ENCODE results near the gene ACOT2.
"Not testable (repeated sequence)": the region's sequence is repeated elsewhere in the genome, so short reads cannot be mapped to it uniquely, and the experiment has no call there.

The ACOT2 gene, protein sequence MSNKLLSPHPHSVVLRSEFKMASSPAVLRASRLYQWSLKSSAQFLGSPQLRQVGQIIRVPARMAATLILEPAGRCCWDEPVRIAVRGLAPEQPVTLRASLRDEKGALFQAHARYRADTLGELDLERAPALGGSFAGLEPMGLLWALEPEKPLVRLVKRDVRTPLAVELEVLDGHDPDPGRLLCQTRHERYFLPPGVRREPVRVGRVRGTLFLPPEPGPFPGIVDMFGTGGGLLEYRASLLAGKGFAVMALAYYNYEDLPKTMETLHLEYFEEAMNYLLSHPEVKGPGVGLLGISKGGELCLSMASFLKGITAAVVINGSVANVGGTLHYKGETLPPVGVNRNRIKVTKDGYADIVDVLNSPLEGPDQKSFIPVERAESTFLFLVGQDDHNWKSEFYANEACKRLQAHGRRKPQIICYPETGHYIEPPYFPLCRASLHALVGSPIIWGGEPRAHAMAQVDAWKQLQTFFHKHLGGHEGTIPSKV

DNA sequence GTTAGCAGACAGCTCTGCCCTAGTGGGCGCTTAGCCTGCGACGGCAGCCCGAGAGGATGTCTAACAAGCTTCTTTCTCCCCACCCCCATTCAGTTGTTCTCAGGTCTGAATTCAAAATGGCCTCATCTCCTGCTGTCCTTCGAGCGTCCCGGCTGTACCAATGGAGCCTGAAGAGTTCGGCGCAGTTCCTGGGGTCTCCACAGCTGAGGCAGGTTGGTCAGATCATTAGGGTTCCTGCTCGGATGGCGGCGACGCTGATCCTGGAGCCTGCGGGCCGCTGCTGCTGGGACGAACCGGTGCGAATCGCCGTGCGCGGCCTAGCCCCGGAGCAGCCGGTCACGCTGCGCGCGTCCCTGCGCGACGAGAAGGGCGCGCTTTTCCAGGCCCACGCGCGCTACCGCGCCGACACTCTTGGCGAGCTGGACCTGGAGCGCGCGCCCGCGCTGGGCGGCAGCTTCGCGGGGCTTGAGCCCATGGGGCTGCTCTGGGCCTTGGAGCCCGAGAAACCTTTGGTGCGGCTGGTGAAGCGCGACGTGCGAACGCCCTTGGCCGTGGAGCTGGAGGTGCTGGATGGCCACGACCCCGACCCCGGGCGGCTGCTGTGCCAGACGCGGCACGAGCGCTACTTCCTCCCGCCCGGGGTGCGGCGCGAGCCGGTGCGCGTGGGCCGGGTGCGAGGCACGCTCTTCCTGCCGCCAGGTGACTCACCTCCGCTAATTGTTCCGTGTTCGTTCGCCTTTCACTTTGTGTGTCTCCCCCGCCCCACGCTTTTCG is at the start of gene ACOT2:
Gene ACOT2, plus strand, starts transcription at position 29 of the 774 bp plus-strand sequence. Its CDS starts 28 bp downstream, at position 57.
- H3K4me3 ChIP-seq (ENCODE audit: low read depth, low read length), result peak within 1 kb of the TSS; percentile 81
- DNase-seq (ENCODE audit: low read depth), result peak; percentile 93

DNA sequence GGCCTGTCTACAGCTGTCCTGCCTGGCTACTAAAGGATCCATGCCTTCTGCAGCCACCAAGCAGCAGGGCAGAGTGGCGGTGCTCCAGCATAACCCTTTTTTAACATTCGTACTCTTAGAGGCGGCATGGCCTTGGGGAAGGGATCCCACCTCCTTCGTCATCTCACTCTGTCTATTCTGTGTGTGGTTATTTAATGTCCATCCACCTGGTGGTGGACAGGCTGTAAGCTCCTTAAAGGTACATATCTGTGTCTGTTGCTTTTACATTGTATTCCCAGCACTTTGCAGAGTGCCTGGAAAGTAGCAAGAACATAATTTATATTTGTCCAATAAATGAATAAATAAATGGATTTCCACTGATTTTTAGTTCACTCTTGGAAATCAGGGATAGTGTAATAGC is 47.8 kb upstream of the ACOT2 start:
- TF ChIP-seq, protein P1, sequence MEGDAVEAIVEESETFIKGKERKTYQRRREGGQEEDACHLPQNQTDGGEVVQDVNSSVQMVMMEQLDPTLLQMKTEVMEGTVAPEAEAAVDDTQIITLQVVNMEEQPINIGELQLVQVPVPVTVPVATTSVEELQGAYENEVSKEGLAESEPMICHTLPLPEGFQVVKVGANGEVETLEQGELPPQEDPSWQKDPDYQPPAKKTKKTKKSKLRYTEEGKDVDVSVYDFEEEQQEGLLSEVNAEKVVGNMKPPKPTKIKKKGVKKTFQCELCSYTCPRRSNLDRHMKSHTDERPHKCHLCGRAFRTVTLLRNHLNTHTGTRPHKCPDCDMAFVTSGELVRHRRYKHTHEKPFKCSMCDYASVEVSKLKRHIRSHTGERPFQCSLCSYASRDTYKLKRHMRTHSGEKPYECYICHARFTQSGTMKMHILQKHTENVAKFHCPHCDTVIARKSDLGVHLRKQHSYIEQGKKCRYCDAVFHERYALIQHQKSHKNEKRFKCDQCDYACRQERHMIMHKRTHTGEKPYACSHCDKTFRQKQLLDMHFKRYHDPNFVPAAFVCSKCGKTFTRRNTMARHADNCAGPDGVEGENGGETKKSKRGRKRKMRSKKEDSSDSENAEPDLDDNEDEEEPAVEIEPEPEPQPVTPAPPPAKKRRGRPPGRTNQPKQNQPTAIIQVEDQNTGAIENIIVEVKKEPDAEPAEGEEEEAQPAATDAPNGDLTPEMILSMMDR (IDR thresholded peaks at IDR 0.05; ENCODE audit: insufficient read depth, low read depth, low read length, missing control alignments), result no peak

DNA sequence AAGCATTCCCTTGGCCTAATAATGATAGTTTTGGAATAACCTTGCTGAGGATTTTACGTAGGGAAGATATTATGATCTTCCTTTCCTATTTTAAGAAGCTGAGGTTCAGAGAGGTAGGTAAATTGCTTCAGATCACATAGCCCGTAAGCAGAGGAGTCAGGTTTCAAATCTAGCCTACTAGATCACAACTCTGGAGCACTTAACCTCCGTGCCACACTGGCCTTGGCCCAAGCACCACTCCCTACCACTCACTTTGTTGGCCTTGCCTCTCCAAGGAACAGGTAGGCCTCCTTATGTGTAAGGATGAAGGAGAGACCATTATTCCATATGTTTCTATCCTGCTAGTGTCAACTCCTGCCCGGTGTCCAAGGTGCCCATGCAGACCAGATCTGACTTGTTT is 44.5 kb upstream of the ACOT2 start:
- TF ChIP-seq, protein P1 (IDR thresholded peaks at IDR 0.05; ENCODE audit: insufficient read depth, low read depth, low read length, missing control alignments), result no peak
- DNase-seq (ENCODE audit: low read depth), result no peak
- no peak overlapping the region for H3K4me3 ChIP-seq (ENCODE audit: low read depth, low read length)

More for the DNA sequence above, 47.8 kb upstream of the ACOT2 start:
- no peak overlapping the region for H3K4me3 ChIP-seq (ENCODE audit: low read depth, low read length)
- no peak for DNase-seq (ENCODE audit: low read depth)

DNA sequence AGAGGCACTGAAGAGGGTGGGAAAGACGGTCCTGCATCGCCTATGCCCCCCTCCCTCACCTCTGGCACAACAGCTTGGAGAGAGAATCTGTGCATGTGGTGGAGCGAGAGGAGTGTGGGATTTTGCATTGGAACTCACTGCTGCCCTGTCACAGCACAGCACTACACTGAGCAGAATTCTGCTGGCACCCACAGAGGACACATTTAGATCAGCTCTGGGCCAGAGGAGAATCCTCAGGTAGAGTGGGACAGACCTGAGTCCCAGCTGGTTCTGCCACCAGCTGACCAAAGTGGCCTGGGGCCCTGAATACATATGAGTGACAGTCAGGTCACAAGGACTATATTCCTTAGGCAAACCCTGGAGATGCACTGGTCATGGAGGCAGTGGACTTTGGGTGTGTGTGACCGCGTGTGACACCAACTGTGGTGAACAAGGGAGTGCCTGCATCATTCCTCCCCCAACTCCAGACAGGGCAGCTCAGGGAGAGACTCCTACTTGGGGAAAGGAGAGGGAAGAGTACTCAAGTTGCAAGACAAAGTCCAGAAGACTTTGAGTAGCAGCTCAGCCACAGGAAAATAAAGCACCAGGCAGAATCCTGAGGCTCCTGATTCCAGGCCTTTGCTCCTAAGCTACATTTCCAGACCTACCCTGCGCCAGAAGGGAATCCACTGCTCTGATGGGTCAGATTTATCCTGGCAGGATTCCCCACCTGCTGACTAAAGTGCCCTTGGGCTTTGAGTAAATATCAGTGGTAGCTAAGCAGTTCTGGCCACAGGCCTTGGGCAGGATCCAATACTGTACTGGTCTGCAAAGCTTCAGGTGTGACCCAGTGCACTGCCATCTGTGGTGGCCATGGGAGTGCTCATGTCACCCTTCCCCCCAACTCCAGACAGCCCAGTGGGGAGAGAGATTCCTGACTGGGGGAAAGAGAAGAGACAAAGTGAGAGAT is 42.7 kb upstream of the ACOT2 start:
- TF ChIP-seq, protein P1 (IDR thresholded peaks at IDR 0.05; ENCODE audit: insufficient read depth, low read depth, low read length, missing control alignments), result no peak
- DNase-seq (ENCODE audit: low read depth), result no peak

DNA sequence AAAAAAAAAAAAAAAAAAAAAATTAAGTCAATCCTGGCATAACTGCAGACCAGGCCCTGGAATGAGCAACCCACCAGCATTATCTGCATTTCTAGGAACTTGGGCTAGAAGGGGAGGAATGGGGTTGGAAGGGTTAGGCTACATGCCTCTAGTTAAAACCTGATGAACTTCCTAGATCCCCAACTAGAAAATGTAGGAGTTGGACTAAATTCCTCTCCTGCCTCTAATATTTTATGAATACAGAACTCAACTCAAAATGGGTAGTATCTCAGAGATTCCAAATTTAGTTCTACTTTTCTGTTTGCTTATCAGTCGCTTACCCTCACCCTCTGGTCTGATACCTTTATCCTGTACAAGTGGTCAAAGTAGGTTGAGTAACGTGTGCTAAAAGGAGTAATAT is 39.7 kb upstream of the ACOT2 start:
- not testable (repeated sequence) for H3K4me3 ChIP-seq (ENCODE audit: low read depth, low read length); DNase-seq (ENCODE audit: low read depth)

More for the DNA sequence above, 42.7 kb upstream of the ACOT2 start:
- H3K4me3 ChIP-seq (ENCODE audit: low read depth, low read length), result no peak overlapping the region

DNA sequence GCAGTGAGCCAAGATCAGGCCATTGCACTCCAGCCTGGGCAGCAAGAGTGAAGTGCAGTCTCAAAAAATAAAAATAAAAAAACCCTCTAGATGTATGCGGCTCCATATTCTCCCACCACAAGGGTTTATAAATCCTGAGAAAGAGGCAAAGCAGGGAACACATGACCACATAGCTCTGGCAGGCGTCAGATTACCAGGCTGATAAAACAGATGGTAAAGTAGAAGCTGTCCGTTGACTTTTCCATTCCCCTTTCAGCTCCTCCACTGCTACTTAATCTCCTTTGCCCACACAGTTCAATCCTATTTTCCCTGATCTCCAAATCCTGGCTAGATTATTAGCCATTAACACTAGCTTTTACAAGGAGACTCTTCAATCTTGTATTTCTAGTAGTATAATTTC is 37.0 kb upstream of the ACOT2 start:
- H3K4me3 ChIP-seq (ENCODE audit: low read depth, low read length); DNase-seq (ENCODE audit: low read depth): not testable (repeated sequence)

DNA sequence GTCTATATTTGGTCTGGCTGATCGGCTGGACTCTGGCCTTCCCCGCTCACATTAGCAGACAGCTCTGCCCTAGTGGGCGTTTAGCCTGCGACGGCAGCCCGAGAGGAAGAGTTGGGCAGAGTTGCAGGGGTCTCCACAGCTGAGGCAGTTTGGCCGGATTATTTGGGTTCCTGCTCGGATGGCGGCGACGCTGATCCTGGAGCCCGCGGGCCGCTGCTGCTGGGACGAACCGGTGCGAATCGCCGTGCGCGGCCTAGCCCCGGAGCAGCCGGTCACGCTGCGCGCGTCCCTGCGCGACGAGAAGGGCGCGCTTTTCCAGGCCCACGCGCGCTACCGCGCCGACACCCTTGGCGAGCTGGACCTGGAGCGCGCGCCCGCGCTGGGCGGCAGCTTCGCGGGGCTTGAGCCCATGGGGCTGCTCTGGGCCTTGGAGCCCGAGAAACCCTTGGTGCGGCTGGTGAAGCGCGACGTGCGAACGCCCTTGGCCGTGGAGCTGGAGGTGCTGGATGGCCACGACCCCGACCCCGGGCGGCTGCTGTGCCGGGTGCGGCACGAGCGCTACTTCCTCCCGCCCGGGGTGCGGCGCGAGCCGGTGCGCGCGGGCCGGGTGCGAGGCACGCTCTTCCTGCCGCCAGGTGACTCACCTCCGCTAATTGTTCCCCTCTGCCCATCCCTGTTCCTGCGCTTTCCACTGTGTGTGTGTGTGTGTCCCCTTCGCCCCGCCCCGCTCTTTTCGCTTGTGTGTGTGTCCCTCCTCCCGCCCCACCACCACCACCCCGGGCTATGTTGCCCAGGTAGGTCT is 31.6 kb upstream of the ACOT2 start:
- H3K4me3 ChIP-seq (ENCODE audit: low read depth, low read length); DNase-seq (ENCODE audit: low read depth): not testable (repeated sequence)

DNA sequence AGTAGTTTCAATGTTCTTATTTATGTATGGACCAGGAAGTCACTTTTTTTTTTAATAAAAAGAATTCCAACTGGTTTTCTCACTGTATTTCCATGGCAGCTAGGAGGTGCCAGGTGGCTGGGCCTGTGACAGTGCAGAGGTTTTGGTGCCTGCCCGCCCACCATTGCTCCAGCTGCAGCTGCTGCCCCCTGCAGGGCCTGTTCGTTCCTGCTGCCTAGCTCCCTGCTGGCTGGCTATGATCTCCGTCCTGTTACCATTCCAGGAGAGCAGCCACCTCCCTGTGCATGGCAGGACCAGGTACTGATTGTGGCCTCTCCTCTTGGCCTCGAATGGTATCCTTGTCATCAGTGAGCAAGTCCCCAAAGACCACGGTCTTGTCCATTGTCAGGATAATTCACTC is 30.0 kb upstream of the ACOT2 start:
- not testable (repeated sequence) for DNase-seq (ENCODE audit: low read depth); H3K4me3 ChIP-seq (ENCODE audit: low read depth, low read length)

DNA sequence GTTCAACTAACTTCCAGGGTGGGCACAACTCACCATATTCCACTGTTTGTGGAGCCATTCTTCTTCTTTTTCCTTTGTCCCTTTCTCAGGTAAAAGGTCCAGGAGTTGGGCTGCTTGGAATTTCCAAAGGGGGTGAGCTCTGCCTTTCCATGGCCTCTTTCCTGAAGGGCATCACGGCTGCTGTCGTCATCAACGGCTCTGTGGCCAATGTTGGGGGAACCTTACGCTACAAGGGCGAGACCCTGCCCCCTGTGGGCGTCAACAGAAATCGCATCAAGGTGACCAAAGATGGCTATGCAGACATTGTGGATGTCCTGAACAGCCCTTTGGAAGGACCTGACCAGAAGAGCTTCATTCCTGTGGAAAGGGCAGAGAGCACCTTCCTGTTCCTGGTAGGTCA is 26.1 kb upstream of the ACOT2 start:
- not testable (repeated sequence) for DNase-seq (ENCODE audit: low read depth)

DNA sequence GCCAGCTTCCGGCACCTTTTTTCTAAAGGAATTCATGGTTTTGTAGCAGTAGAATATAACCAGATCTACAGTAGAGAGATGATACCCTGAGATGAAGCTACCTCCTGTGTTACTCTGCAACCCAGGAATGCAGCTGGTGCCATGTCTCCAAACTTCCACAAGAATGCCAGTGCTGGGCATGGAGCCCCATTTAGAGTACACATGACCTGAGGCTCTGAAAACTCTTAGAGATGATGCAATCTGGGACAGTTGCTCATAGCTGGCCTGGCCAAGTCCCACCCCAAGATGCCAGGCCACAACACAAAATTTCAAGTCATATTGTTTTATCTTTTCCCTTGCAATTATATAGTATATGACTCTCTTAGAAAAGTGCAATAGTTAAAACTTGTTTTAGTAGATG is 23.7 kb upstream of the ACOT2 start:
- DNase-seq (ENCODE audit: low read depth); H3K4me3 ChIP-seq (ENCODE audit: low read depth, low read length): not testable (repeated sequence)

More for the DNA sequence above, 26.1 kb upstream of the ACOT2 start:
- H3K4me3 ChIP-seq (ENCODE audit: low read depth, low read length), result not testable (repeated sequence)

DNA sequence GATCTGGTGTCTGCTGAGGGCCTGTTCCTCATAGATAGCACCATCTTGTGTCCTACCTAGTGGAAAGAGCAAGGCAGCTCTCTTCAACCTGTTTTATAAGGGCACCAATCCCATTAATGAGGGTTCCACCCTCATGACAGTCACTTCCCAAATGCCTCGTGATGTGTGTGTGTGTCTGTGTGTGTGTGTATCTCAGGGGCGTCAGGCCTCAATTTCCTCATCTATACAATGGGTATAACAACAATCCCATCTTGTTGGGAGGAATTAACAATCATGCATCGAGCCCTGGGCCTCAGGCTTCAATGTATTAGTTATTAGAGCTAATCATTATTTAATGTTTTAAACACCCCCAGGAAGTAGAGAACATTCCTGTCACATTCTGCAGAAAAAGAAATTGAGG is 19.9 kb upstream of the ACOT2 start:
- not testable (repeated sequence) for DNase-seq (ENCODE audit: low read depth); H3K4me3 ChIP-seq (ENCODE audit: low read depth, low read length)

DNA sequence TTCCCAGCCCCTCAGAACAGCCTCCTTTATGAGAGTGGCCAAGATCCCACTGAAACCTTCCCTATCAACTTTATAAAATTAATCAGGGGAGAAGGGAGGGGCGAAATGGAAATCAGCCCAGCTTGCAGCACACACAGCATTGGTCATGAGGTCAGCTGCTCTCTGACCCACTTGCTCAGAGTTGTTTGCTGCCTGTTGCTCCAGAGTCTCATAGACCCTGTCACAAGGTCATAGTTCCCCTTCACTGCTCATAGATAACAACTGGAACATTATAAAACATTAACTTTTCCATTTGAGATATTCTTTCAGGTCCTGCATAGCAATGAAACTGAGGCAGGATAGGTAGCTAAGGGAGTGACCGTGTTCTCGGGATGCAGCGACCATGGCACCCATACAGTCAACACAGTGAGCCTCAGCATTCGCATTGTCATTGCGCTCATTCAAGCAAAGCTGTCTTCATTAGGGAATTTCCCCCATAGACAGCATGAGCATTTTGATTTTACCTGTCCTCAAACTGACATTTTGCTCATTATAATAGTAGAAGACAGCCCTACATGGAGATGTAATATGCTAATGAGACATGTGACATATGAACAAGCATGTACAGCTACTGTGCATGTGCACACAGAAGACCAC is 19.0 kb upstream of the ACOT2 start:
- not testable (repeated sequence) for H3K4me3 ChIP-seq (ENCODE audit: low read depth, low read length); DNase-seq (ENCODE audit: low read depth)
